GM12878 (cell line): Measurements from ENCODE around the gene DYNC1I1. TPM values are rescaled to one million over a fixed set of nuclear protein-coding genes. Genes with fewer than 3 reads are reported as not detected.

Experiments used
- ATAC-seq: fragments of 200-7000 bp; cut with Tn5 transposase; 3 replicates; pipeline ENCODE4 v1.9.1; 2020; ENCODE audit warnings: mild to moderate bottlenecking, moderate library complexity
- BruUV-seq: library from RNA; stranded (reverse); fragments of 400-500 nt; replicated peaks from 2 replicates; lab custom pipeline; 2021; lab: Mats Ljungman, UMichigan
- CTCF ChIA-PET: fragments of 300-600 bp; sonication (Branson Sonifier 250); formaldehyde crosslinking; extraction: SDS; loops from one replicate; lab custom pipeline; 2021; ENCODE audit warnings: inconsistent platforms; lab: Yijun Ruan, JAX
- POLR2A ChIA-PET: fragments of 350-600 bp; formaldehyde crosslinking; extraction: SDS; loops from one replicate; lab custom pipeline; 2021; ENCODE audit warnings: inconsistent platforms; lab: Charles Lee
- RAD21 ChIA-PET: fragments of 300-600 bp; sonication (Branson Sonifier 250); formaldehyde crosslinking; loops from one replicate; lab custom pipeline; 2023; ENCODE audit warnings: antibody characterized with exemption; ENCODE audit not compliant: unreplicated experiment; lab: Charles Lee
- SMC1A ChIA-PET: fragments of 300-600 bp; sonication (Branson Sonifier 250); formaldehyde crosslinking; loops from one replicate; lab custom pipeline; 2023; ENCODE audit not compliant: unreplicated experiment, uncharacterized antibody; lab: Charles Lee
- DNase-seq: peaks from one replicate; pipeline ENCODE4 v3.0.0-alpha.2; 2011; ENCODE audit warnings: low read depth, low spot score
- FAIRE-seq: peaks from 3 replicates; lab custom pipeline; 2011; peaks lifted over from hg19 to GRCh38; lab: Jason Lieb, UNC
- H2AFZ ChIP-seq: 2 replicates; pipeline ENCODE4 v1.6.0; 2011; ENCODE audit warnings: low read depth, low read length, control low read depth; ENCODE audit not compliant: control insufficient read depth
- H3K27ac ChIP-seq: 2 replicates; pipeline ENCODE4 v1.5.1; 2011; ENCODE audit warnings: control low read depth; ENCODE audit not compliant: control insufficient read depth, insufficient read depth
- H3K27me3 ChIP-seq, 2 experiments: replicated peaks in 1 of 2; 2 replicates each; pipeline versions ENCODE4 v1.6.0 to v1.6.1; 2011; ENCODE audit warnings: low read length in 1 of 2; ENCODE audit not compliant: control insufficient read depth in 2 of 2, insufficient read depth in 2 of 2
- H3K36me3 ChIP-seq, 2 experiments: 2 replicates each; pipeline ENCODE4 v1.5.1; 2011; ENCODE audit warnings: low read length in 1 of 2; ENCODE audit not compliant: control insufficient read depth in 2 of 2, insufficient read depth in 2 of 2
- H3K4me1 ChIP-seq: 2 replicates; pipeline ENCODE4 v1.6.1; 2011; ENCODE audit warnings: mild to moderate bottlenecking, low read length, moderate library complexity, mixed read lengths; ENCODE audit not compliant: control insufficient read depth, insufficient read depth
- H3K4me2 ChIP-seq: 2 replicates; pipeline ENCODE4 v1.6.0; 2011; ENCODE audit warnings: control low read depth; ENCODE audit not compliant: control insufficient read depth, insufficient read depth
- H3K4me3 ChIP-seq: fragments of 200-600 bp; sonication (generic); 2 replicates; pipeline ENCODE4 v1.5.1; 2016
- H3K79me2 ChIP-seq: 2 replicates; pipeline ENCODE4 v1.6.0; 2011; ENCODE audit warnings: low read length; ENCODE audit not compliant: control insufficient read depth, insufficient read depth
- H3K9ac ChIP-seq: 2 replicates; pipeline ENCODE4 v1.8.0; 2011; ENCODE audit warnings: low read length, control low read depth, mixed read lengths; ENCODE audit not compliant: control insufficient read depth, insufficient read depth
- H3K9me3 ChIP-seq: replicated peaks from 3 replicates; pipeline ENCODE4 v1.5.1; 2011; ENCODE audit warnings: mild to moderate bottlenecking, low read length; ENCODE audit not compliant: control insufficient read depth, insufficient read depth
- H4K20me1 ChIP-seq: 2 replicates; pipeline ENCODE4 v1.6.0; 2011; ENCODE audit not compliant: control insufficient read depth, insufficient read depth
- ATF7 ChIP-seq: fragments of 450-650 bp; IDR thresholded peaks from 2 replicates; pipeline ENCODE4 v1.6.1; 2016; ENCODE audit warnings: low read depth, mild to moderate bottlenecking
- CHD1 ChIP-seq: IDR thresholded peaks from 2 replicates; pipeline ENCODE4 v1.6.1; 2012; ENCODE audit warnings: low read depth, low read length, improper control_type of control experiment
- CREM ChIP-seq: IDR thresholded peaks from 2 replicates; pipeline ENCODE4 v1.6.1; 2014; ENCODE audit warnings: antibody characterized with exemption, low read depth
- HDAC2 ChIP-seq: fragments of 200-600 bp; sonication (generic); IDR thresholded peaks from 2 replicates; pipeline ENCODE4 v1.6.1; 2017
- HDGF ChIP-seq: fragments of 450-650 bp; IDR thresholded peaks from 2 replicates; pipeline ENCODE4 v1.6.1; 2016; ENCODE audit warnings: antibody characterized with exemption
- IKZF2 ChIP-seq, 2 experiments: fragments of 450-650 bp; IDR thresholded peaks; 2 replicates each; pipeline ENCODE4 v1.6.1; 2017; ENCODE audit warnings: mild to moderate bottlenecking in 2 of 2, moderate library complexity in 2 of 2
- LARP7 ChIP-seq: fragments of 450-650 bp; IDR thresholded peaks from 2 replicates; pipeline ENCODE4 v1.6.1; 2017; ENCODE audit warnings: mild to moderate bottlenecking
- MEF2B ChIP-seq: fragments of 450-650 bp; IDR thresholded peaks from 2 replicates; pipeline ENCODE4 v1.6.1; 2018; ENCODE audit warnings: mild to moderate bottlenecking, moderate library complexity; ENCODE audit not compliant: partially characterized antibody, poor library complexity, severe bottlenecking
- NBN ChIP-seq: fragments of 450-650 bp; IDR thresholded peaks from 2 replicates; pipeline ENCODE4 v1.6.1; 2016
- NR2F1 ChIP-seq: fragments of 450-650 bp; conservative IDR thresholded peaks from 2 replicates; pipeline ENCODE4 v1.6.1; 2017; ENCODE audit warnings: mild to moderate bottlenecking
- SMAD1 ChIP-seq: fragments of 450-650 bp; IDR thresholded peaks from 2 replicates; pipeline ENCODE4 v1.6.1; 2018; ENCODE audit warnings: mild to moderate bottlenecking, low read depth; ENCODE audit not compliant: partially characterized antibody
- SP1 ChIP-seq: IDR thresholded peaks from one replicate; pipeline ENCODE4 v1.6.1; 2011; ENCODE audit warnings: low read depth, low read length
- SPI1 ChIP-seq: IDR thresholded peaks from 2 replicates; pipeline ENCODE4 v1.6.1; 2011; ENCODE audit warnings: low read depth, mild to moderate bottlenecking, low read length, moderate library complexity, borderline replicate concordance; ENCODE audit not compliant: insufficient read depth
- ZBTB40 ChIP-seq: fragments of 450-650 bp; IDR thresholded peaks from 2 replicates; pipeline ENCODE4 v1.6.1; 2016; ENCODE audit warnings: mild to moderate bottlenecking, moderate library complexity, borderline replicate concordance
- ZZZ3 ChIP-seq: IDR thresholded peaks from 2 replicates; pipeline ENCODE4 v1.6.1; 2011; ENCODE audit warnings: low read depth; ENCODE audit not compliant: control insufficient read depth, insufficient read length
- WGBS: methylation state at CpG from one replicate; pipeline ENCODE4 v1.1.6; 2016; ENCODE audit warnings: low lambda C conversion rate; ENCODE audit not compliant: insufficient replicate concordance, insufficient coverage; ENCODE audit errors: missing lambda C conversion rate; 5-methylcytosine and 5-hydroxymethylcytosine counted together
- in situ Hi-C: fragments of 300-500 bp; cut with MboI; formaldehyde crosslinking; loops from 9 replicates; pipeline ENCODE4 v1.14.3; 2018; ENCODE audit warnings: mixed read lengths
- intact Hi-C: fragments of 100-400 bp; cut with micrococcal nuclease; formaldehyde crosslinking; loops from one replicate; pipeline ENCODE4 v1.14.2; 2022; ENCODE audit not compliant: unreplicated experiment
- polyA plus RNA-seq, 11 experiments: library from polyadenylated mRNA; depleted of rRNA in 4 of 11; unstranded in 6 of 11; stranded (reverse) in 5 of 11; fragments of >200 nt; fragmentation: Nextera tagmentation in 4 of 11; fragmentation: Illumina TruSeq in 1 of 11; extraction: Ambion mirVana in 4 of 11; extraction: Trizol in 1 of 11; gene quantifications; 1 replicate in 1 of 11; 2 replicates in 10 of 11; pipeline versions ENCODE4 v1.2.1 to v1.2.3, GENCODE V29; 2011 to 2016; ENCODE audit warnings: inconsistent platforms in 2 of 11, missing spikeins in 2 of 11, low read depth in 1 of 11
- total RNA-seq, 4 experiments: library from RNA; depleted of rRNA in 3 of 4; stranded (reverse); fragments of >200 nt in 3 of 4; fragmentation: Illumina TruSeq in 1 of 4; extraction: Trizol in 1 of 4; gene quantifications; 2 replicates each; pipeline versions ENCODE4 v1.2.1 to v1.2.3, GENCODE V29; 2013 to 2021
- TF ChIP-seq, protein P1 (sequence below): IDR thresholded peaks from 2 replicates; pipeline ENCODE4 v1.6.1; 2012; ENCODE audit warnings: low read depth, low read length, improper control_type of control experiment

Gene DYNC1I1
- total and polyA plus RNA-seq, 10 of the 15 experiments (the other 5 are each of a cell fraction or from before 2014, with no cell fraction given), result 0.05 to 0.91 (median 0.14) TPM; not detected in 3

DNA sequence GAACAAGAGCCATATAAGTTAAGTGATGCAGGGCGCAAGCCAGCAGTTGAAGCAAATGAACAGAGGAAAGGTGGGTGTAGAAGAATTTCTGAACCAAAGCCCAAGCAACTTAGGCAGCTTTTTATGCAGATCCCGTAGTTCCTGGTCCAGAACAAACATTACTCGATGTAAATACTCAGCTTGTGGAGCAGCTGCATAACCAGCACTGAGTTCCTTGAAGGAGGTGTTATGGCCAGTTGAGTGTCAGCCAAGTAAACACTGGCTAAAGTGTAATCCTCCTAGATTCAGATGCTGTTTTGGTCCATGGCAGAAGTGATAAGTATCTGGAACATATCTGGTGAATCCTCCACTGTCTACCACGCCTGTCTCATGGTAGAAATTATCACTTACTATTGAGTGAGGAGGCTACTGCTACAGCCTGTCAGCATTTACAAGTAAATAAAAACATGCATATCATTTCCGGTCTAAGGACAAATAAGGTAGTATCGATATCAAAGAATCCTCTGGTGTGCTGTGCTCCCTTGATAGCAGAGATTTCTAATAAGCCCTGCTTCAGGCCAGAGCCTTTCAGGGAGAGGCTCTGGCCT is 213.9 kb downstream of the DYNC1I1 start:
- Histone ChIP-seq H3K27me3 (no peaks in the 10 kb centered on the region; a peak in 1 of 4 replicates), H3K79me2 (no peaks in the 10 kb centered on the region), H2AFZ (no peak overlapping the region), H3K27ac (no peak overlapping the region), H3K9me3 (no peaks in the 10 kb centered on the region), H3K9ac (no peak overlapping the region), H4K20me1 (no peaks in the 10 kb centered on the region), H3K4me2 (no peak overlapping the region), H3K36me3 (no peaks in the 10 kb centered on the region), H3K4me3 (no peak overlapping the region), H3K4me1 (no peaks in the 10 kb centered on the region)
- CTCF ChIA-PET, result no interaction called here
- RAD21 ChIA-PET, result no interaction called here
- no peak for ATAC-seq
- BruUV-seq, result no TSS peak
- SMC1A ChIA-PET, result interaction anchor here (1.3 kb wide), 1 partner anchor 261 kb away, joined by 3 read pairs; no protein-coding TSS in a partner anchor
- POLR2A ChIA-PET, result no interaction called here
- in situ Hi-C loops, result no loop called here
- intact Hi-C loops, result no loop called here
- FAIRE-seq, result no peak
- WGBS, result 38% methylated on average over 6 of the region's 6 CpGs
- DNase-seq, result no peak
- TF ChIP-seq ZZZ3 (no peak), LARP7 (no peak), HDAC2 (no peak), HDGF (no peak), NR2F1 (no peak), ZBTB40 (no peak), SMAD1 (no peak), SP1 (no peak), SPI1 (no peak), CHD1 (no peak), NBN (no peak), CREM (no peak), MEF2B (no peak), IKZF2 (IDR thresholded peaks at IDR 0.05) (no peak), ATF7 (no peak)
- TF ChIP-seq, protein P1, sequence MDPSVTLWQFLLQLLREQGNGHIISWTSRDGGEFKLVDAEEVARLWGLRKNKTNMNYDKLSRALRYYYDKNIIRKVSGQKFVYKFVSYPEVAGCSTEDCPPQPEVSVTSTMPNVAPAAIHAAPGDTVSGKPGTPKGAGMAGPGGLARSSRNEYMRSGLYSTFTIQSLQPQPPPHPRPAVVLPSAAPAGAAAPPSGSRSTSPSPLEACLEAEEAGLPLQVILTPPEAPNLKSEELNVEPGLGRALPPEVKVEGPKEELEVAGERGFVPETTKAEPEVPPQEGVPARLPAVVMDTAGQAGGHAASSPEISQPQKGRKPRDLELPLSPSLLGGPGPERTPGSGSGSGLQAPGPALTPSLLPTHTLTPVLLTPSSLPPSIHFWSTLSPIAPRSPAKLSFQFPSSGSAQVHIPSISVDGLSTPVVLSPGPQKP, result no peak
